Measurements from ENCODE around the gene WDR7. TPM values are rescaled to one million over a fixed set of nuclear protein-coding genes. Genes with fewer than 3 reads are reported as not detected.

Gene WDR7
- total and polyA plus RNA-seq, 2 of the 4 experiments (the other 2 are of a cell fraction), result 3.7 to 23.3 TPM

DNA sequence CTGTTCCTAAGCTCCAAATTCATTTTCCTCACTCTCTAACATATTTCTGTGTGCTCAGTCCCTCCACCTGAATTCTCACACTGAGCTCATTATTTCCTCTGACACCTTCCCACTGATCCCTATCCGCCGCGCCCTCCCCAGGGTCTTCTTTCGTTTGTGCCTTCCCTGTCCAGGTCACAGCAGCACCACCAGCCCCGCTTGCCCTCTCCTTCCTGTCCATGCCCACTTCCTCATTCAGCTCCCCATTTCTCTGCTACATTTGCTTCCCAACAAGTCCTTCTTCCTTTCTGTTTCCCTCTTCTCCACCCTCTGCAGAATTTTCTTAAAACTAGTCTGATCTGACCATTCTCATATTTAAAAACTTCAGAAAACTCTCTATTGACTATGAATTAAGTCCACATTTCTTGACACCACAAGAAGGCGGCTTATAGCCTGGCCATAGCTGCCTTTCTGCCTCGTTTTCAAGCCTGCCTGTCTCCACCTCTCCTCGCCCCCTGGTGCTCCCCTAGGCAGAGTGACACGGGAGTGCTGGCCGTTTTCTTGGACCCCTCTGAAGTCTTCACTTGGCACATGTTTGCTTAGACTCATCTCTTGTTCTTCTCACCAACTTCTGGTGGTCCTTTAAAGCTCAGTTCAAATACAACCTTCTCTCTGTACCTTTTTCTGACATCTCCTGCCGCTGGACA is 357.0 kb downstream of the WDR7 start:
- Histone ChIP-seq H3K4me3 (ENCODE audit: insufficient read depth, low read depth, low read length) (no peak overlapping the region), H3K27me3 (ENCODE audit: control insufficient read depth, insufficient read depth, low read length) (no peaks in the 10 kb centered on the region), H2BK20ac (ENCODE audit: low read depth, low read length) (no peak overlapping the region), H3K36me3 (ENCODE audit: control insufficient read depth, insufficient read depth, low read length) (no peaks in the 10 kb centered on the region), H3K9ac (ENCODE audit: low read depth, low read length) (no peak overlapping the region), H3K79me1 (ENCODE audit: low read depth in 1 of 2, low read length in 2 of 2) (no peaks in the 10 kb centered on the region), H3K4ac (ENCODE audit: low read depth, low read length) (no peak overlapping the region), H3K9me1 (ENCODE audit: insufficient read depth, low read length) (peaks cover 3% of the 10 kb centered on the region; the same call in 1 of the 2 replicates), H2BK15ac (ENCODE audit: low read depth, low read length) (no peak overlapping the region), H4K91ac (ENCODE audit: insufficient read depth, low read depth, low read length) (no peak overlapping the region), H2AK9ac (replicated peaks; ENCODE audit: low read depth, low read length, poor library complexity) (no peak overlapping the region), H3K23ac (ENCODE audit: low read depth, low read length) (no peak overlapping the region), H3K14ac (replicated peaks; ENCODE audit: low read depth, low read length) (no peak overlapping the region), H4K8ac (ENCODE audit: low read depth in 2 of 2, low read length in 2 of 2) (no peak overlapping the region), H3K4me2 (ENCODE audit: low read depth, low read length) (no peak overlapping the region), H3K9me3 (ENCODE audit: control insufficient read depth, insufficient read depth, low read length) (no peaks in the 10 kb centered on the region), H3K56ac (ENCODE audit: extremely low read depth, insufficient read depth, low read length) (no peak overlapping the region), H2AFZ (replicated peaks; ENCODE audit: low read length, poor library complexity) (no peak overlapping the region), H3K4me1 (ENCODE audit: control insufficient read depth, insufficient read depth, low read length) (peaks cover 2% of the 10 kb centered on the region), H3K18ac (ENCODE audit: low read depth, low read length) (no peak overlapping the region), H2BK120ac (ENCODE audit: low read depth, low read length) (no peak overlapping the region), H3K27ac (ENCODE audit: insufficient read depth, low read length) (no peak overlapping the region), H4K20me1 (ENCODE audit: insufficient read depth, low read length) (no peaks in the 10 kb centered on the region), H4K5ac (ENCODE audit: low read depth, low read length) (no peak overlapping the region), H2BK5ac (ENCODE audit: low read depth, low read length, poor library complexity, severe bottlenecking) (no peak overlapping the region), H2AK5ac (ENCODE audit: low read depth, low read length) (peak overlapping the region; percentile 60; the same call in 1 of the 2 replicates)
- CTCF ChIA-PET, result no interaction called here
- WGBS, 2 experiments (ENCODE audit: extremely low coverage in 2 of 2, insufficient read length in 1 of 2), result 87% methylated on average over 4 of the region's 11 CpGs; no CpG with 5 or more reads in 1 of the 2 experiments
- in situ Hi-C loops (cut with MboI; ENCODE audit: low sequenced_read_pairs), result no loop called here
- ATAC-seq (ENCODE audit: low read depth) (no peak), DNase-seq (no peak)
- no TSS peak for BruUV-seq (replicated peaks)
- POLR2A ChIA-PET (ENCODE audit: unreplicated experiment), result no interaction called here
- dilution Hi-C loops (cut with HindIII; ENCODE audit: low sequenced_read_pairs, unreplicated experiment), result no loop called here
- intact Hi-C loops (cut with micrococcal nuclease), result loop anchor here (10.0 kb wide), 1 partner anchor 143 kb away; no protein-coding TSS in a partner anchor
- TF ChIP-seq CTCF (conservative IDR thresholded peaks at IDR 0.05; ENCODE audit: low read depth, low read length) (no peak), ELK1 (IDR thresholded peaks at IDR 0.05; ENCODE audit: borderline replicate concordance, low read depth, low read length) (no peak), NFE2L2 (IDR thresholded peaks at IDR 0.05; ENCODE audit: low read depth, low read length) (no peak), USF2 (IDR thresholded peaks at IDR 0.05; ENCODE audit: low read depth, low read length) (no peak), CHD1 (IDR thresholded peaks at IDR 0.05; ENCODE audit: low read depth, low read length) (no peak), RFX5 (IDR thresholded peaks at IDR 0.05; ENCODE audit: low read depth, low read length) (no peak), FOS (IDR thresholded peaks at IDR 0.05; ENCODE audit: low read depth, low read length) (no peak), POLR2A (IDR thresholded peaks at IDR 0.05; ENCODE audit: low read depth, low read length) (no peak), CEBPB (IDR thresholded peaks at IDR 0.05; ENCODE audit: low read depth, low read length) (no peak), RAD21 (IDR thresholded peaks at IDR 0.05; ENCODE audit: low read length) (no peak), SMC3 (IDR thresholded peaks at IDR 0.05; ENCODE audit: low read depth, low read length) (no peak), MAFK (IDR thresholded peaks at IDR 0.05; ENCODE audit: low read depth, low read length) (no peak), RCOR1 (IDR thresholded peaks at IDR 0.05; ENCODE audit: insufficient replicate concordance, low read length) (no peak), BHLHE40 (IDR thresholded peaks at IDR 0.05; ENCODE audit: low read depth, low read length) (no peak), MXI1 (IDR thresholded peaks at IDR 0.05; ENCODE audit: borderline replicate concordance, low read depth, low read length) (no peak)
